K562 (cell line): ENCODE results near the gene TRABD2B. TPM values are rescaled to one million over a fixed set of nuclear protein-coding genes. Genes with fewer than 3 reads are reported as not detected.

Source experiments
- ATAC-seq: fragments of 200-7000 bp; cut with Tn5 transposase; 3 replicates; pipeline ENCODE4 v1.9.1; 2020; ENCODE audit warnings: moderate library complexity
- BruUV-seq: library from RNA; stranded (reverse); fragments of 400-500 nt; replicated peaks from 2 replicates; lab custom pipeline; 2021; lab: Mats Ljungman, UMichigan
- CTCF ChIA-PET: fragments of 300-600 bp; formaldehyde crosslinking; extraction: SDS; loops from one replicate; lab custom pipeline; 2021; ENCODE audit warnings: low intra/inter-chr PET ratio; lab: Yijun Ruan, JAX
- POLR2A ChIA-PET: fragments of 300-600, 350-650 bp; sonication (Branson Sonifier 250); formaldehyde crosslinking; extraction: SDS; loops from one replicate; lab custom pipeline; 2021; ENCODE audit warnings: antibody characterized with exemption, inconsistent platforms; lab: Yijun Ruan, JAX
- DNase-seq, 4 experiments: peaks; one replicate each; pipeline versions ENCODE4 v3.0.0 to v3.0.0-alpha.2; 2011 to 2018; ENCODE audit warnings: low spot score in 3 of 4, mixed read lengths in 3 of 4; ENCODE audit errors: extremely low read depth in 1 of 4
- FAIRE-seq: peaks from 2 replicates; lab custom pipeline; 2011; peaks lifted over from hg19 to GRCh38; lab: Jason Lieb, UNC
- H2AFZ ChIP-seq: 2 replicates; pipeline ENCODE4 v1.6.0; 2011; ENCODE audit warnings: low read depth, low read length, control low read depth, inconsistent platforms
- H3K27ac ChIP-seq: fragments of 200-600 bp; 3 replicates; pipeline ENCODE4 v1.8.0; 2011; ENCODE audit warnings: low read depth, mild to moderate bottlenecking, control low read depth, inconsistent platforms, low read length, moderate library complexity, mixed read lengths; ENCODE audit errors: extremely low read depth
- H3K27me3 ChIP-seq, 2 experiments: fragments of 300-600 bp in 1 of 2; 2 replicates in 1 of 2; 3 replicates in 1 of 2; pipeline versions ENCODE4 v1.6.0 to v1.8.0; 2011; ENCODE audit warnings: inconsistent platforms in 2 of 2, low read length in 2 of 2, mild to moderate bottlenecking in 1 of 2, mixed read lengths in 1 of 2, moderate library complexity in 1 of 2; ENCODE audit not compliant: control insufficient read depth in 2 of 2, insufficient read depth in 2 of 2
- H3K36me3 ChIP-seq: fragments of 300-600 bp; 3 replicates; pipeline ENCODE4 v1.8.0; 2011; ENCODE audit warnings: mild to moderate bottlenecking, low read length, inconsistent platforms; ENCODE audit not compliant: control insufficient read depth, insufficient read depth
- H3K4me1 ChIP-seq, 2 experiments: fragments of 200-600 bp in 1 of 2; replicated peaks in 1 of 2; 2 replicates in 1 of 2; 3 replicates in 1 of 2; pipeline versions ENCODE4 v1.5.1 to v1.8.0; 2011; ENCODE audit warnings: inconsistent platforms in 2 of 2, low read length in 2 of 2, mild to moderate bottlenecking in 1 of 2, mixed read lengths in 1 of 2, moderate library complexity in 1 of 2; ENCODE audit not compliant: control insufficient read depth in 2 of 2, insufficient read depth in 2 of 2
- H3K4me2 ChIP-seq: 2 replicates; pipeline ENCODE4 v1.6.1; 2011; ENCODE audit warnings: low read length, control low read depth, inconsistent platforms, mixed read lengths; ENCODE audit not compliant: insufficient read depth
- H3K4me3 ChIP-seq: fragments of 200-600 bp; sonication (generic), shearing (Covaris generic); 2 replicates; pipeline ENCODE4 v1.5.1; 2016; ENCODE audit warnings: control low read depth, inconsistent platforms
- H3K79me2 ChIP-seq: fragments of 200-600 bp; 3 replicates; pipeline ENCODE4 v1.8.0; 2011; ENCODE audit warnings: low read length, inconsistent platforms; ENCODE audit not compliant: control insufficient read depth, insufficient read depth
- H3K9ac ChIP-seq, 2 experiments: 2 replicates each; pipeline versions ENCODE4 v1.6.0 to v1.6.1; 2011; ENCODE audit warnings: low read depth in 2 of 2, low read length in 2 of 2, control low read depth in 1 of 2, inconsistent platforms in 1 of 2, mild to moderate bottlenecking in 1 of 2, mixed read lengths in 1 of 2; ENCODE audit not compliant: insufficient read depth in 1 of 2
- H3K9me1 ChIP-seq: one replicate; pipeline ENCODE4 v1.6.0; 2011; ENCODE audit warnings: inconsistent platforms, mild to moderate bottlenecking, low read length, moderate library complexity; ENCODE audit not compliant: control insufficient read depth, insufficient read depth
- H3K9me3 ChIP-seq: replicated peaks from 2 replicates; pipeline ENCODE4 v1.5.1; 2011; ENCODE audit warnings: low read depth, low read length, inconsistent platforms; ENCODE audit not compliant: control insufficient read depth, insufficient read depth
- H4K20me1 ChIP-seq: replicated peaks from 2 replicates; pipeline ENCODE4 v1.6.1; 2011; ENCODE audit warnings: low read length, inconsistent platforms, mixed read lengths; ENCODE audit not compliant: control insufficient read depth, insufficient read depth
- HCFC1 ChIP-seq: IDR thresholded peaks from 2 replicates; pipeline ENCODE4 v1.6.1; 2012; ENCODE audit warnings: low read depth, low read length, improper control_type of control experiment
- HDAC6 ChIP-seq: IDR thresholded peaks from 2 replicates; pipeline ENCODE4 v1.6.1; 2012; ENCODE audit warnings: low read depth, mild to moderate bottlenecking, control low read depth, inconsistent platforms, low read length, moderate library complexity
- IFI16 ChIP-seq: fragments of 250-450 bp; sonication (Bioruptor Pico); IDR thresholded peaks from 2 replicates; pipeline ENCODE4 v2.1.2; 2022; ENCODE audit warnings: mild to moderate bottlenecking, inconsistent platforms
- ILF3 ChIP-seq: fragments of 450-650 bp; IDR thresholded peaks from 2 replicates; pipeline ENCODE4 v1.6.1; 2018; ENCODE audit warnings: antibody characterized with exemption, mild to moderate bottlenecking, moderate library complexity, borderline replicate concordance
- NCOR1 ChIP-seq: fragments of 450-650 bp; IDR thresholded peaks from 2 replicates; pipeline ENCODE4 v1.6.1; 2016; ENCODE audit warnings: mild to moderate bottlenecking, moderate library complexity
- POLR2AphosphoS2 ChIP-seq: IDR thresholded peaks from 2 replicates; pipeline ENCODE4 v1.6.1; 2012; ENCODE audit warnings: low read length, improper control_type of control experiment
- PRPF4 ChIP-seq: fragments of 200-400 bp; formaldehyde crosslinking; IDR thresholded peaks from one replicate; pipeline ENCODE4 v1.6.1; 2017; ENCODE audit warnings: low read length, low read depth, mild to moderate bottlenecking; ENCODE audit not compliant: insufficient read depth, poor library complexity, severe bottlenecking
- SRF ChIP-seq, 2 experiments: fragments of 250-450, 450-650 bp in 1 of 2; sonication (Bioruptor Pico) in 1 of 2; sonication (generic) in 1 of 2; formaldehyde crosslinking; IDR thresholded peaks; 2 replicates each; pipeline versions ENCODE4 v1.5.0 to v1.5.1; 2020 to 2022; ENCODE audit warnings: mild to moderate bottlenecking in 1 of 2, missing genetic modification reagents in 1 of 2
- TRIM28 ChIP-seq: fragments of 450-650 bp; IDR thresholded peaks from 2 replicates; pipeline ENCODE4 v1.6.1; 2017
- ZFP1 ChIP-seq: fragments of 450-650 bp; formaldehyde crosslinking; IDR thresholded peaks from 2 replicates; pipeline ENCODE4 v1.4.0; 2020; ENCODE audit warnings: mild to moderate bottlenecking, mixed read lengths
- ZNF586 ChIP-seq: fragments of 450-650 bp; formaldehyde crosslinking; conservative IDR thresholded peaks from 2 replicates; pipeline ENCODE4 v1.4.0; 2020; ENCODE audit warnings: mild to moderate bottlenecking, moderate library complexity
- in situ Hi-C: fragments of 300-500 bp; cut with MboI; formaldehyde crosslinking; loops from 4 replicates; pipeline ENCODE4 v1.15.0; 2018; ENCODE audit warnings: inconsistent platforms, mixed read lengths
- intact Hi-C: fragments of 100-400 bp; cut with micrococcal nuclease; formaldehyde crosslinking; loops from 2 replicates; pipeline ENCODE4 v1.14.2; 2022
- polyA plus RNA-seq, 8 experiments: library from polyadenylated mRNA; depleted of rRNA in 4 of 8; stranded (reverse) in 5 of 8; unstranded in 3 of 8; fragments of >200 nt; fragmentation: Nextera tagmentation in 2 of 8; fragmentation: Illumina TruSeq in 1 of 8; extraction: Ambion mirVana in 2 of 8; extraction: Trizol in 1 of 8; gene quantifications; 2 replicates each; pipeline versions ENCODE4 v1.2.1 to v1.2.3, GENCODE V29; 2011 to 2014; ENCODE audit warnings: inconsistent platforms in 1 of 8, missing spikeins in 1 of 8
- total RNA-seq, 7 experiments: library from RNA; depleted of rRNA in 6 of 7; stranded (reverse); fragments of >200 nt in 6 of 7; fragmentation: Illumina TruSeq in 2 of 7; extraction: Trizol in 2 of 7; gene quantifications; 2 replicates each; pipeline versions ENCODE4 v1.2.1 to v1.2.3, GENCODE V29; 2011 to 2021; ENCODE audit warnings: low replicate concordance in 1 of 7
- TF ChIP-seq, protein P1 (sequence below): sonication (generic); formaldehyde crosslinking; IDR thresholded peaks from 2 replicates; pipeline ENCODE4 v1.8.1; 2023; ENCODE audit warnings: mild to moderate bottlenecking, missing genetic modification reagents
- TF ChIP-seq, protein P2 (sequence below): fragments of 450-650 bp; conservative IDR thresholded peaks from 2 replicates; pipeline ENCODE4 v1.6.1; 2016; ENCODE audit warnings: missing genetic modification characterization, low read depth, mild to moderate bottlenecking, missing compliant biosample characterization, moderate library complexity
- TF ChIP-seq, protein P3 (sequence below): fragments of 450-650 bp; IDR thresholded peaks from 2 replicates; pipeline ENCODE4 v1.6.1; 2016; ENCODE audit warnings: missing biosample characterization, missing genetic modification characterization
- TF ChIP-seq, protein P4 (sequence below): sonication (generic); formaldehyde crosslinking; IDR thresholded peaks from 2 replicates; pipeline ENCODE4 v1.8.0; 2022; ENCODE audit warnings: mild to moderate bottlenecking, missing genetic modification reagents

Gene TRABD2B
- total and polyA plus RNA-seq, 9 of the 15 experiments (the other 6 are each of a cell fraction or from before 2014, with no cell fraction given) = not detected

DNA sequence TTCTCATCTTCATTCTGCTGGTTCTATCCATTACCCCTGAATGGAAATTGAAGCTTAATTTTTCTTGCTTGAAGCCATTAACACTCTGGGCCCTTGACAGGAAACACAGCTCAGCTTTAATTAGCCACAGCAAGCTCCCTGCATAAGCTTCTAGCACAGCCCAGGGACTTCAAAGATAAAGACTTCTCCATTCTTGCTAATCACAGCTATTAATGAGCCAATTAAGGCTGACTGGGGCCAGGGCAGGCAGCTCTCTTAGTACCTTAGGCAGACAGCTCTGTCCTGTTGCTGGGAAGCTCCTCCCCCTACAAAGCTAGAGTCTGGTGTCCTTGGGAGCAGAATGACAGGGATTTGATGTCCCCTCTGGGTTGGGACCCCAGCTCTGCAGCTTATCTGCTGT, 27.9 kb upstream of the TRABD2B start:
- in situ Hi-C loops = no loop called here
- intact Hi-C loops = no loop called here
- H3K4me3 ChIP-seq = no peak overlapping the region
- no peak overlapping the region for H2AFZ ChIP-seq
- no peaks in the 10 kb centered on the region; a peak in 1 of 5 replicates for H3K27me3 ChIP-seq
- no peaks in the 10 kb centered on the region for H3K9me3 ChIP-seq
- H3K9ac ChIP-seq = no peak overlapping the region
- H3K4me2 ChIP-seq = no peak overlapping the region
- no peaks in the 10 kb centered on the region for H3K36me3 ChIP-seq
- H3K4me1 ChIP-seq = no peaks in the 10 kb centered on the region; a peak in 1 of 5 replicates
- no peak for DNase-seq
- ChIA-PET POLR2A (interaction anchor here (0.7 to 1.1 kb wide), 3 partner anchors 8 to 106 kb away, joined by 3 to 4 read pairs (median 3); no protein-coding TSS in a partner anchor), CTCF (no interaction called here)
- H3K27ac ChIP-seq = no peak overlapping the region
- no peaks in the 10 kb centered on the region for H3K9me1 ChIP-seq
- no peaks in the 10 kb centered on the region for H4K20me1 ChIP-seq
- no peak for ATAC-seq
- FAIRE-seq = no peak
- no TSS peak for BruUV-seq
- no peaks in the 10 kb centered on the region for H3K79me2 ChIP-seq
- TF ChIP-seq IFI16 (CRISPR knock-in tag) (no peak), SRF (CRISPR knock-in tag; IDR thresholded peaks at IDR 0.05) (no peak), POLR2AphosphoS2 (no peak), HDAC6 (no peak), ILF3 (no peak), NCOR1 (no peak), ZFP1 (CRISPR knock-in tag) (no peak), ZNF586 (no peak), PRPF4 (no peak), HCFC1 (no peak), TRIM28 (no peak)
- TF ChIP-seq, protein P1, sequence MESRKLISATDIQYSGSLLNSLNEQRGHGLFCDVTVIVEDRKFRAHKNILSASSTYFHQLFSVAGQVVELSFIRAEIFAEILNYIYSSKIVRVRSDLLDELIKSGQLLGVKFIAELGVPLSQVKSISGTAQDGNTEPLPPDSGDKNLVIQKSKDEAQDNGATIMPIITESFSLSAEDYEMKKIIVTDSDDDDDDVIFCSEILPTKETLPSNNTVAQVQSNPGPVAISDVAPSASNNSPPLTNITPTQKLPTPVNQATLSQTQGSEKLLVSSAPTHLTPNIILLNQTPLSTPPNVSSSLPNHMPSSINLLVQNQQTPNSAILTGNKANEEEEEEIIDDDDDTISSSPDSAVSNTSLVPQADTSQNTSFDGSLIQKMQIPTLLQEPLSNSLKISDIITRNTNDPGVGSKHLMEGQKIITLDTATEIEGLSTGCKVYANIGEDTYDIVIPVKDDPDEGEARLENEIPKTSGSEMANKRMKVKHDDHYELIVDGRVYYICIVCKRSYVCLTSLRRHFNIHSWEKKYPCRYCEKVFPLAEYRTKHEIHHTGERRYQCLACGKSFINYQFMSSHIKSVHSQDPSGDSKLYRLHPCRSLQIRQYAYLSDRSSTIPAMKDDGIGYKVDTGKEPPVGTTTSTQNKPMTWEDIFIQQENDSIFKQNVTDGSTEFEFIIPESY = no peak
- TF ChIP-seq, protein P2, sequence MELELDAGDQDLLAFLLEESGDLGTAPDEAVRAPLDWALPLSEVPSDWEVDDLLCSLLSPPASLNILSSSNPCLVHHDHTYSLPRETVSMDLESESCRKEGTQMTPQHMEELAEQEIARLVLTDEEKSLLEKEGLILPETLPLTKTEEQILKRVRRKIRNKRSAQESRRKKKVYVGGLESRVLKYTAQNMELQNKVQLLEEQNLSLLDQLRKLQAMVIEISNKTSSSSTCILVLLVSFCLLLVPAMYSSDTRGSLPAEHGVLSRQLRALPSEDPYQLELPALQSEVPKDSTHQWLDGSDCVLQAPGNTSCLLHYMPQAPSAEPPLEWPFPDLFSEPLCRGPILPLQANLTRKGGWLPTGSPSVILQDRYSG (tag) = no peak
- TF ChIP-seq, protein P3, sequence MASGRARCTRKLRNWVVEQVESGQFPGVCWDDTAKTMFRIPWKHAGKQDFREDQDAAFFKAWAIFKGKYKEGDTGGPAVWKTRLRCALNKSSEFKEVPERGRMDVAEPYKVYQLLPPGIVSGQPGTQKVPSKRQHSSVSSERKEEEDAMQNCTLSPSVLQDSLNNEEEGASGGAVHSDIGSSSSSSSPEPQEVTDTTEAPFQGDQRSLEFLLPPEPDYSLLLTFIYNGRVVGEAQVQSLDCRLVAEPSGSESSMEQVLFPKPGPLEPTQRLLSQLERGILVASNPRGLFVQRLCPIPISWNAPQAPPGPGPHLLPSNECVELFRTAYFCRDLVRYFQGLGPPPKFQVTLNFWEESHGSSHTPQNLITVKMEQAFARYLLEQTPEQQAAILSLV = no peak
- TF ChIP-seq, protein P4, sequence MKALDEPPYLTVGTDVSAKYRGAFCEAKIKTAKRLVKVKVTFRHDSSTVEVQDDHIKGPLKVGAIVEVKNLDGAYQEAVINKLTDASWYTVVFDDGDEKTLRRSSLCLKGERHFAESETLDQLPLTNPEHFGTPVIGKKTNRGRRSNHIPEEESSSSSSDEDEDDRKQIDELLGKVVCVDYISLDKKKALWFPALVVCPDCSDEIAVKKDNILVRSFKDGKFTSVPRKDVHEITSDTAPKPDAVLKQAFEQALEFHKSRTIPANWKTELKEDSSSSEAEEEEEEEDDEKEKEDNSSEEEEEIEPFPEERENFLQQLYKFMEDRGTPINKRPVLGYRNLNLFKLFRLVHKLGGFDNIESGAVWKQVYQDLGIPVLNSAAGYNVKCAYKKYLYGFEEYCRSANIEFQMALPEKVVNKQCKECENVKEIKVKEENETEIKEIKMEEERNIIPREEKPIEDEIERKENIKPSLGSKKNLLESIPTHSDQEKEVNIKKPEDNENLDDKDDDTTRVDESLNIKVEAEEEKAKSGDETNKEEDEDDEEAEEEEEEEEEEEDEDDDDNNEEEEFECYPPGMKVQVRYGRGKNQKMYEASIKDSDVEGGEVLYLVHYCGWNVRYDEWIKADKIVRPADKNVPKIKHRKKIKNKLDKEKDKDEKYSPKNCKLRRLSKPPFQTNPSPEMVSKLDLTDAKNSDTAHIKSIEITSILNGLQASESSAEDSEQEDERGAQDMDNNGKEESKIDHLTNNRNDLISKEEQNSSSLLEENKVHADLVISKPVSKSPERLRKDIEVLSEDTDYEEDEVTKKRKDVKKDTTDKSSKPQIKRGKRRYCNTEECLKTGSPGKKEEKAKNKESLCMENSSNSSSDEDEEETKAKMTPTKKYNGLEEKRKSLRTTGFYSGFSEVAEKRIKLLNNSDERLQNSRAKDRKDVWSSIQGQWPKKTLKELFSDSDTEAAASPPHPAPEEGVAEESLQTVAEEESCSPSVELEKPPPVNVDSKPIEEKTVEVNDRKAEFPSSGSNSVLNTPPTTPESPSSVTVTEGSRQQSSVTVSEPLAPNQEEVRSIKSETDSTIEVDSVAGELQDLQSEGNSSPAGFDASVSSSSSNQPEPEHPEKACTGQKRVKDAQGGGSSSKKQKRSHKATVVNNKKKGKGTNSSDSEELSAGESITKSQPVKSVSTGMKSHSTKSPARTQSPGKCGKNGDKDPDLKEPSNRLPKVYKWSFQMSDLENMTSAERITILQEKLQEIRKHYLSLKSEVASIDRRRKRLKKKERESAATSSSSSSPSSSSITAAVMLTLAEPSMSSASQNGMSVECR (CRISPR knock-in tag) = no peak
